ENCODE measurements around the gene GABARAPL1.

- TF ChIP-seq CTCF (IDR thresholded peaks at IDR 0.05) (no peak), POLR2A (IDR thresholded peaks at IDR 0.05) (no peak), EP300 (IDR thresholded peaks at IDR 0.05) (no peak), POLR2AphosphoS5 (IDR thresholded peaks at IDR 0.05) (peak; percentile 64)
Measured at GRCh38 chr12:10214895-10215267, 2.2 kb downstream of the GABARAPL1 start.
